ENCODE measurements around the gene AKAP13.
A peak's percentile ranks its signal among the peaks of the same experiment; 100 is the strongest.
"Not testable (repeated sequence)": the region's sequence is repeated elsewhere in the genome, so short reads cannot be mapped to it uniquely, and the experiment has no call there.

Gene AKAP13

DNA sequence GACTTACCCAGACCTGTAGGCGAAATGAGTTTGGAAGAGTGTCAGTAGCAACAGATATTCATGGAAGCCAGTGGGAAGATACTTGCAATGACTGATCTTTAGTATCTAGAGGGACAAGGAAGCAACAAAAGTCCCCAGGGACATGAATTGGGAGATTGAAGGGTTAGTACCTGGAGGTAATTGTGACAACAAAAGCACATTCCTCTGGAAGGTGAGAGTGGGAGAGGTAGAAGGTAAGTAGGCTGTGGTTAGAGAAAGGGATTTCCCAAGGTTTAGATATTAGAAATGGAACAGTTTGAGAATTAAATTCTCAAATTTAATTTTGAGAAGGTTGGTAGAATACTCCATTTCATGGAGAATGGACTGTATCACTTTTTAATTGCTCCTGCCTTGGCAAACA is 191.4 kb downstream of the AKAP13 start:
- DNase-seq (ENCODE audit: low read depth), result no peak

DNA sequence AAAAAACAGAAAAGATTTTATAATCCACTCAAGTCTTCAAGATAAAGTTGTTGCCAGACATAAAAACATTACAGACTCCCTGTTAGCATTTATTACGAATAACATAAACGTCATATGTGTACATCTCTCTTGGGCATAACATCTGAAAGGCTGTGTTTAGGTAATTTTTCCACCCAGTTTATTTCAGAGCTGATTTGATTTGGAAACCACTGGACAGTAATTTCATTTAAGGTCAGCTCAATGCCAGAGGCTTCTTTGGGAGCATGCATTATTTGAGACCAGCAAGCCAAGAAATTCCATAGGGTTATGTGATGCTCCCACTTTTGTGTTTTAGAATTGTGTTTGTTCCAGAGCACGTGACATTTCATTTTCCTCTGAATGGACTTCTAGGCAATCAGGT is 196.0 kb downstream of the AKAP13 start:
- DNase-seq (ENCODE audit: low read depth), result no peak

DNA sequence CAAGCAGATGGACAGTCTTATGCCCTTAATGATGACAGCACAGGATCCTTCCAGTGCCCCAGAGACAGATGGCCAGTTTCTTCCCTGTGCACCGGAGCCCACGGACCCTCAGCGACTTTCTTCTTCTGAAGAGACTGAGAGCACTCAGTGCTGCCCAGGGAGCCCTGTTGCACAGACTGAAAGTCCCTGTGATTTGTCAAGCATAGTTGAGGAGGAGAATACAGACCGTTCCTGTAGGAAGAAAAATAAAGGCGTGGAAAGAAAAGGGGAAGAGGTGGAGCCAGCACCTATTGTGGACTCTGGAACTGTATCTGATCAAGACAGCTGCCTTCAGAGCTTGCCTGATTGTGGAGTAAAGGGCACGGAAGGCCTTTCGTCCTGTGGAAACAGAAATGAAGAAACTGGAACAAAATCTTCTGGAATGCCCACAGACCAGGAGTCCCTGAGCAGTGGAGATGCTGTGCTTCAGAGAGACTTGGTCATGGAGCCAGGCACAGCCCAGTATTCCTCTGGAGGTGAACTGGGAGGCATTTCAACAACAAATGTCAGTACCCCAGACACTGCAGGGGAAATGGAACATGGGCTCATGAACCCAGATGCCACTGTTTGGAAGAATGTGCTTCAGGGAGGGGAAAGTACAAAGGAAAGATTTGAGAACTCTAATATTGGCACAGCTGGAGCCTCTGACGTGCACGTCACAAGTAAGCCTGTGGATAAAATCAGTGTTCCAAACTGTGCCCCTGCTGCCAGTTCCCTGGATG is 198.7 kb downstream of the AKAP13 start:
- no peak for DNase-seq (ENCODE audit: low read depth)

DNA sequence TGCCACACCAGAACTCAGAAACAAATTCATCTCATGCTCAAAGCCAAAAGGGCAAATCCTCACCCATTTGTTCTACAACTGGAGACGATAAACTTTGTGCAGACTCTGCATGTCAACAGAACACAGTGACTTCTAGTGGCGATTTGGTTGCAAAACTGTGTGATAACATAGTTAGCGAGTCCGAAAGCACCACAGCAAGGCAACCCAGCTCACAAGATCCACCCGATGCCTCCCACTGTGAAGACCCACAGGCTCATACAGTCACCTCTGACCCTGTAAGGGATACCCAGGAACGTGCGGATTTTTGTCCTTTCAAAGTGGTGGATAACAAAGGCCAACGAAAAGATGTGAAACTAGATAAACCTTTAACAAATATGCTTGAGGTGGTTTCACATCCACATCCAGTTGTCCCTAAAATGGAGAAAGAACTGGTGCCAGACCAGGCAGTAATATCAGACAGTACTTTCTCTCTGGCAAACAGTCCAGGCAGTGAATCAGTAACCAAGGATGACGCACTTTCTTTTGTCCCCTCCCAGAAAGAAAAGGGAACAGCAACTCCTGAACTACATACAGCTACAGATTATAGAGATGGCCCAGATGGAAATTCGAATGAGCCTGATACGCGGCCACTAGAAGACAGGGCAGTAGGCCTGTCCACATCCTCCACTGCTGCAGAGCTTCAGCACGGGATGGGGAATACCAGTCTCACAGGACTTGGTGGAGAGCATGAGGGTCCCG is 199.7 kb downstream of the AKAP13 start:
- no peak for DNase-seq (ENCODE audit: low read depth)

DNA sequence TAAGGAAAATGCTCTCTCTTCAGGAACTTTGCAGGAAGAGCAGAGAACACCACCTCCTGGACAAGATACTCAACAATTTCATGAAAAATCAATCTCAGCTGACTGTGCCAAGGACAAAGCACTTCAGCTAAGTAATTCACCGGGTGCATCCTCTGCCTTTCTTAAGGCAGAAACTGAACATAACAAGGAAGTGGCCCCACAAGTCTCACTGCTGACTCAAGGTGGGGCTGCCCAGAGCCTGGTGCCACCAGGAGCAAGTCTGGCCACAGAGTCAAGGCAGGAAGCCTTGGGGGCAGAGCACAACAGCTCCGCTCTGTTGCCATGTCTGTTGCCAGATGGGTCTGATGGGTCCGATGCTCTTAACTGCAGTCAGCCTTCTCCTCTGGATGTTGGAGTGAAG is 200.5 kb downstream of the AKAP13 start:
- DNase-seq (ENCODE audit: low read depth), result no peak

DNA sequence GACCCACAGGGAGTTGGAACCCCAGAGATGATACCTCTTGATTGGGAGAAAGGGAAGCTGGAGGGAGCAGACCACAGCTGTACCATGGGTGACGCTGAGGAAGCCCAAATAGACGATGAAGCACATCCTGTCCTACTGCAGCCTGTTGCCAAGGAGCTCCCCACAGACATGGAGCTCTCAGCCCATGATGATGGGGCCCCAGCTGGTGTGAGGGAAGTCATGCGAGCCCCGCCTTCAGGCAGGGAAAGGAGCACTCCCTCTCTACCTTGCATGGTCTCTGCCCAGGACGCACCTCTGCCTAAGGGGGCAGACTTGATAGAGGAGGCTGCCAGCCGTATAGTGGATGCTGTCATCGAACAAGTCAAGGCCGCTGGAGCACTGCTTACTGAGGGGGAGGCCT is 201.1 kb downstream of the AKAP13 start:
- DNase-seq (ENCODE audit: low read depth), result no peak

DNA sequence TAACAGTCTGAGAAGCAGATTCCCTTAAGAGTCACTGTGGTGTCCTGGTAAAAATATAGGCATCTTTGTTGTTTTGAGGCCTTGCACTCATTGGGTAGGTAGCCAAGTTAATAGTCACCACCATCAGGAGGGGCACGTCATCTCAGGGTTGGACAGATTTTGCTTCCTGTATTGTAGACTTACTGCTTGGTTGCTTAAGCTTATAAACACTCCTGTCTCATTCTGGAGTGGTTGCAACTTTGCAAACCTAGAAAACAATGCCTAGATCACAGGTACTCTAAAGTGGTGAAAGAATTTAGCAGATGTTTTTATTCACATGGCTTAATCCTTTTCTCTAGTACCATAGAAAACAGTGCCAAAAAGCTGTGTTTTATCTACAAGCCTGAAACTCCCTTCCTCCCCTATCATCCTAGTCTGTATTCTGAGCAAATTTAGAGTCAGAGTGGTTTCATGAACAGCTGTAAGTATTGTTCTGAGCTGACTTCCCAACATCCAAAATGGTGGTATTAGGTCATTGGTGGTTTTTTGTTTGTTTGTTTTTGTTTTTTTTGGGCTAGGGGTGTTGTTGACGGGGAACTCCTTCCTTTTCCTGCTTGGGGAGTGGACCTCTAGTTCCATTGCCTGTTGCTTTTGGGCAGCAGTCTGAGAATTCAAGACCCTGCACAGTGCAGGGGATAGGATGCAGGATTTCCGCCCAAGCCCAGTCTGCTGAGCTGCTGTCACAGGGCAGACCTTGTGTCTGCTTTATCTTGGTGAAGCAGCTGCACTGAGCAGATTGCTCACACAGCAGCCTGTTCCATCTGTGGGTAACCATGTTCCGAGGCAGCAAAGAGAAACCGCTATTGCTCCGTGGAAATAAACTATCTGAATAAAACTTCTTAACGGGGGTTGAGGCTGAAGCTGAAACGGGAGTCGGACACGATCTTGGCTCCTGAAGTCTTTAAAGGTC is 202.0 kb downstream of the AKAP13 start:
- no peak for DNase-seq (ENCODE audit: low read depth)

DNA sequence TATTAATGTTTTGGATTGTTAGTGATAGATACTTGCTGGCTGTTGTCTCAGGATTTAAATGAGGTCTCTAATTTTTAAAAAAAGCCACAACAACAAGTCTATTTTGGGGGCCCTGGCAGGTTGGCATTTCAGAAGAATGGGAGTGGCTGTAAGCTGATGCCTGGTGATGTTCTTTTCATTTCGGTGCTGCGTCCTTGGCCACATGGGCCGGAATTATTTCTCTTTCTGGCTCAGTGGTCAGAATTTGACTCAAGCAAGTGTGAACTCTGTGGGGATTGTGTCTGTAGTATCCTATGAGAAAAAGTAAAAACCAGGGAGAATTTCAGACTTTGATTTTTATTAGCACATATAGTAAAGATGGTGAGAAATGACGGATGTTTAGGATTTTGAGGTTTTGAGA is 203.0 kb downstream of the AKAP13 start:
- DNase-seq (ENCODE audit: low read depth), result no peak

DNA sequence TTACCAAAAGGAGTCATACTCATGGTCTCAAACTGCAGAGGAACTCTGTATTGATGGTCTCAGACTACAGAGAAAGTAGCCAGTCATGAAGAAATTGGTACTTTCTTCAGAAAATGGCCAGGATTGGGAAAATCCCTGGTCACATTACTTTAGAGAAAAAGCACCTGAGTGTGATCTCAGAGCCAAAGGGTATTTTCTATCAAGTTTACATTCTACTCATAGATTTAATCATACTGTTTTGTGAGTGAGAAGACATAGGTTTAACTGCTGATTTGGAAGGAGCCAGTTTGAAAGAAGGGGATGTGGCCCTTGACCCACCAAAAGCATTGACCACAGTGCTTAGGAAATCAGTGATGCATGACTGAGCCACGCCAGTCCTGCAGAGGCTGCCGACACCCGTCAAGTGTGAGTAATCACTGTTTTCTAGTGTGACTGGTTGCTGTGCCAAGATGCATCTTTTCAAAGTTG is 203.6 kb downstream of the AKAP13 start:
- peak; percentile 86 for DNase-seq (ENCODE audit: low read depth)

DNA sequence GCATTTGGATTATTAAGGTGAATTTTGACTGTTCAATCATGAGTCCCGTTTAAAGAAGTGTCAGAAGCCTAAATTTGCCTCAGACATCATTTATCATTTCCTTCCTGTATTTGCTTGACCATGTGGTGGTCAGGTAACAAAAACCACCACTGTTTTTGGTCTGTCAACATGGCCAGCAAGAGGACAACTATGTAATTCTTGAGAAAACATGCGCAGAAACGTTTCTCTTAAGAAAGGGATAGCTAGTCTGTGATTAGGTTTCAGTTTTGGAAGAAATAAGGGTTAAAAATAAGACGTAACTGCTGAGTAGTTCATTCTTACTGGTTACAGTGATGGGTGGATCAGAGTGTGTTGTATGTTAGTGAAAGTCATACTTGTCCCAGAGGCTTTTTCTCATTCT is 204.5 kb downstream of the AKAP13 start:
- DNase-seq (ENCODE audit: low read depth), result no peak

DNA sequence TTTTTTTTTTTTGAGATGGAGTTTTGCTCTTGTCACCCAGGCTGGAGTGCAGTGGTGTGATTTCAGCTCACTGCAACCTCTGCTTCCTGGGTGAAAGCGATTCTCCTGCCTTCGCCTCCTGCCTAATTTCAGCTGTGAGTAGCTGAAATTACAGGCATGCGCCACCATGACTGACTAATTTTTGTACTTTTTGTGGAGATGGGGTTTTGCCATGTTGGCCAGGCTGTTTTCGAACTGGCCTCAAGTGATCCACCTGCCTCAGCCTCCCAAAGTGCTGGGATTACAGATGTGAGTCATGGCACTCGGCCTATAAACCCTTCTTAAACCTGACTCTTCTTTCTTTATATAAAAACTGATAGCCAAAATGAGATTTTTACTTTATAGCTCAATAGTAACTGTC is 205.8 kb downstream of the AKAP13 start:
- not testable (repeated sequence) for DNase-seq (ENCODE audit: low read depth)

DNA sequence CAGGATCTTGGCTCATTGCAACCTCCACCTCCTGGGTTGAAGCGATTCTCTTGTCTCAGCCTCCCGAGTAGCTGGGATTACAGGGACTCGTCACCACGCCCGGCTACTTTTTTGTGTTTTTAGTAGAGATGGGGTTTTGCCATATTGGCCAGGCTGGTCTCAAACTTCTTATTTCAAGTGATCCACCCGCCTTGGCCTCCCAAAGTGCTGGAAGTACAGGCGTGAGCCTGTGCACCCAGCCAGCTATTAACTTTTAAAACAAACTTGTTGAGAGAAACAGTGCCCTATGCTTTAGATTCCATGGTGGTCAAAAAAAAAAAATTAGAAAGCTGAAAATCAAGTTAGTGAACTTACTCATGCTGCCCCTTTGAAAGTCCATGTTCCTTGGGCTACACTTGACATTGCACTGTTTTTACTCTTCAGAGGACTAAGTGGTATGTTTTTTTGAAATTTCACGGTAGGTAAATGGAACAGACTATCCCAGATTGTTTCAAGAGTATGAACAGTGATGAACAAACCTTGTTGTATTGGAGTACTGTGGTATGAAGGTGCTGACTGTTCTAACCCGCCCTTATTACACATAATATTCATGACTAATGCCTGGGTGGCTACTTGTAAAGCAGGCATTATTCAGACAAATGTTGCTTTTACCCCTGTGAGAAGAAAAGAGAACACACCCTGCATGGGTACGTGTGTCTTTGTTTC is 207.5 kb downstream of the AKAP13 start:
- DNase-seq (ENCODE audit: low read depth), result peak; percentile 89

DNA sequence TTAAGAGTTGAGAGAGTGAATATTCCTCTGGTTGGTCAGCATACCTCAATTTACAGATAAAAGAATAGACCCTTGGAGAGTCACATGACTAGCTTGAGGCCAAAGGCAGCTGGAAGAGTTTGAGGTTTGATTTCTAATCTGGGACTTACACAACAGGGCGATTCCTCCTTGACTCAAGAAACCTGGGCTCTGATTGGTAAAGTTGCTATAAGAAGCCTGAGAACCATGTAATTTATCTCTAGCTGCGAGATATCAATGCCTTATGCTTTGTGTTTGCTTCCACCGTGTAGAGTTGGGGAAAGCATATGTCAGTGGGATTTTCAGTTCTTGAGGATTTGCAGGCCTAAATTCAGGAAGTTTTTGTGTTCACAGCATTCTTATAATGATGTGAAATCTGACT is 208.3 kb downstream of the AKAP13 start:
- peak; percentile 34 for DNase-seq (ENCODE audit: low read depth)

DNA sequence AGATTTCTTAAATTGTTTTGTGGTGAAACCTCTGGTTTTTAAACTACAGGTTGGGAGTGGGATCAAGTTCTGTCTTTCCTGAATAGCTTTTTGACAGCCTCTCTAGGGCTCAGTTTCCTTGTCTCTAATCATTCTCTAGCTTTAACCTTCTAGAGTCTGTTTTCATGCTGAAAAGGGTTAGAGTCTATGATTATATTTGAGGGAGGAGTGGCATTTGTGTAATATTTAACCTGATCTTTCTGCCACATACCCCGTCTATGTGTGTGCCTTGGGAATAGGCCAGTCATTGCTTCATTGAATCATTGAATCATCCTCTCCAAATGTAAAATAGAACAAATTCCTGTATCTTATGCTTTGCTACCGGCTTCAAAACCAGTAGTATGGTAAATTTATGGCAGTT is 209.4 kb downstream of the AKAP13 start:
- peak; percentile 29 for DNase-seq (ENCODE audit: low read depth)

DNA sequence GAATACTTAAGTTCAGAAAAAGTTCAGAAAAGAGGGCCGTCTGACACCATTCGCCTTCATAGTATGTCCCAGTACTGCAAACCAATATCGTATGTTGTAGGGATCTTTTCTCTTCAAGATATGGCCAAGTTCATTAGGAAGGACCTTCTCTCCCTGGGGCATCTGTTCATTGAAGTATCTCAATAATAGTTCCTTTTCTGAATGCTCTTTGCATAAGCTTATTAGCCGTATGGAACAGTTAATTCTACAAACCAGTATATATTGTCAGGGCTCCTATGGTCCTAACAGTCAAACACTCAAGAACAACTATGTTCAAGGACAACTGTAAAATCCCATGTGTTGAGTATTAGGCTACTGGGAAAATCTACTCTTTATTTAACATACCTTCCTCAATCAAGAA is 211.2 kb downstream of the AKAP13 start:
- DNase-seq (ENCODE audit: low read depth), result no peak

DNA sequence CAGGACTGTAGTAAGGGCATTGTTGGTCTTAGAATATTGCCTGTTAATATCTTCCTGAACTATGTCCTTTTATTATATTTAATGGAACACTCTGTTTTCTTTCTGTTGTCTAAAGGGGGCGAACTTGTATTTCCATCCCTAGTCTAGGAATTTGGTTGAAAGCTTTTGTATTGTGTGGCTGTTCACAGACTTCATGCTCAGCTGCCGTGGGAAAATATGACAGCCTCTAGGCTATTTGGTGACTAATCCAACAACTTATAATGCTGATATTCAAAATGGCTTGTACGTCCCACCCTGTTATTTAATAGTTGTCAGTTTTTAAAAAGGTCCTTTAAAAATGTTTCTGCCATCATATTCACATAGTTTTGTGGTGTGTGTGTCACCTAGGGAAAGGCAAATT is 211.7 kb downstream of the AKAP13 start:
- peak; percentile 93 for DNase-seq (ENCODE audit: low read depth)

DNA sequence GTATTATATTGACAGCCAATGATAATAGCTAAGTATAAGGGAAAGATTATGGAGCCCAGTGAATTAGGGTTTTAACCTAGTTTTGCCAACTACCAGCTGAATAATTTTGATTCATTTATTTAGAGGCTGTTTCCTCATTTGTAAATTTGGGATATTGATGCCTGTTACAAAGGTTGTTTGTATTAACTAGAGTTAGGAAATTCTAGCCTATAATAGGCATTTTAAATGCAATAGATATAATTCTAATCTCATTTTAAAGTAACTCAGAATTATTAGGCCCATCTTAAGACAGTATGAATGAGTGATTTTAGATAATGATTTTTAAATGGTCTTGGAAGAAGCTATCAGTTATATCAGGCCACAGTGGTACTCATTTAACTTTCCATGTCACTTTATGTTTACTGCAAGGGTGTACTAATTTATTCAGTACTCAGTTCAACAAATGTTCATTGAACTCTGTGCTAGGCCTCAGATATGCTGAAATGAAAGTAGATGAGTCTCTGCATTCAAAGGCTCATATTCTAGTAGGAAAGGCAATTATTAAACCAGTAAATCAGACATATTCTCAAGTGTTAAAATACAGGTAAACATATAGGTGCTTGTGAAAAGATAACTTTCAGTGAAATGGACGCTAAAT is 213.5 kb downstream of the AKAP13 start:
- no peak for DNase-seq (ENCODE audit: low read depth)

DNA sequence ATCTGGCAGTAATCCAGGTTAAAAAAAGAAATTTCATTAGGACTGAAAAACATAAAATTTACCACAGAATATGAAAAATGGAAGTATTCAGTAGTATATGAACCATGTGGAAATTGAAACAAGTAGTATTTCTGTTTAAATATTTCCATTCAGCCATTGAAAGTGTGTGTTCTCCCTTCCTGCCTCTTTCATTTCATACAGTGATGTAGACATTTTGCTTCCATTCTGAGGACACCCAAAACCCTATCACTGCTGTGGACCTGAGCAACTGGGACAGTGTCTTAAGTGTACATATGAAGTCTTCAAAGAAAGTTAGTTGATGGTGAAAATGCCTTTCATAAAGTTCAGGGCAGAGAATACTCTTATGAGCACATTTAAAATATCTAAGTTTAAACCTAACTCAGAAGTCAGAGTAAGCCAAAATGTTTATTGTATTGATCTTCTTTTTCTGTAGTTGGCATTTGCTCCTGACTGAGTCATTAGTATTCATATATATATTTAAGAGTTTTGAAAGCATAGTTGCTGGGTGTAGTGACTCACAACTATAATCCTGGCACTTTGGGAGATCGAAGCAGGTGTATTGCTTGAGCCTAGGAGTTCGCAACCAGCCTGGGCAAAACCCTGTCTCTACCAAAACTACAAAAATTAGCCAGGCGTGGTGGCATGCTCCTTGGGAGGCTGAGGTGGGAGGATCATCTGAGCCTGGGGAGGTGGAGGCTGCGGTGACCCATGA is 215.6 kb downstream of the AKAP13 start:
- peak; percentile 27 for DNase-seq (ENCODE audit: low read depth)

DNA sequence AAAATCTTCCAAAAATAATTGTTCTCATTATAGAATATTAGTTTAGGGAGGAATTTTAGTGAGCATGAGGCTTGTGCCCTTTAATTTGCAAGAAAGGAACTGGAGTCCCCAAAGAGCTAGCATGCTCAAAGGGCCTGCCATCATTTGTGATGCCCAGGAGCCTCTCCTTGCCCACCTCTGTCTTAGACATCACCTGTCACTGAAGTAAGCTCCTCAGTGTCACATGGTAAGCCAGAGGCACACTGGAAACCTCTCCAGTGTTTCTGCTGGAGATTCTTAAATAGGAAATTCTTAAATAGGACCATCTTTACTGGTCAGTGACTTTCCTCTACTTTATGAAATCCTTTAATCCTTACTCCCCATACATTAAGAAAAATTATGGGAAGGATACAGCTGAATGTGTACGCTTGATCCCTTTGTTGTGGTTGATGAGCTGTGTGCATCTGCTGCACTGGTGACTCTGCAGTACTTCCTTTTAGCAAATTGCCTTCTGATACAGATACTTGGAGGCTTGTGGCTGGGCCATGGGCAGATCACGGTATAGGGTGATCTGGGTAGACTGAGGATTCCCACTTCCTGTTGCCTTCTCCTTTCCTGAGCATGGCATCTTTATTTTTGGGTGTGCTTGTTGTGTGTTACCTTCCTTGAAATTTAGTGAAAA is 216.9 kb downstream of the AKAP13 start:
- DNase-seq (ENCODE audit: low read depth), result no peak

DNA sequence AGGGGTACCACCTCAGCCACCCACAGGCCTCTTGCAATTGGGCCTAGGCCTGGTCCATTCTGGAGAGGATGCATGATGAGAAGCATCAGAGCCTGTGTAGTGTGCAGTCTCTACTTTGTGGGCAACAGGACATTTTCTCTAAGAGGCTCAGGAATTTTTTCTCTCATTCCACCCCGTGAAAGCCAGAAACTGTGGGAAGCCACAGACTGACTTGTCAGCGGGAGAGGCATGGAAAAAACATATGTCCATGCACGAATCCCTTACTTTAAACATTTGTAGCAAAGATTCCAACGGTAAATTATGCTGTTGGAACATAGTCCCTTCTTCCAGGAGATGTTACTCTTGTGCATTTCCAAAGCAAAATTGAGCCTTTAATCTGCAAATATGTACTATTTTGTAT is 217.8 kb downstream of the AKAP13 start:
- DNase-seq (ENCODE audit: low read depth), result no peak

All from ELR (cell line).